IPS-20b (cell line): ENCODE results near the gene PACRGL.

ENCODE experiments used
- H3K27ac ChIP-seq: one replicate; pipeline ENCODE4 v1.5.1; 2013; ENCODE audit warnings: low read length
- H3K27me3 ChIP-seq: 2 replicates; pipeline ENCODE4 v1.6.1; 2013; ENCODE audit warnings: mild to moderate bottlenecking, low read length, inconsistent platforms; ENCODE audit not compliant: insufficient read depth
- H3K36me3 ChIP-seq: 2 replicates; pipeline ENCODE4 v1.6.1; 2013; ENCODE audit warnings: low read depth, mild to moderate bottlenecking, inconsistent platforms, low read length, moderate library complexity; ENCODE audit not compliant: insufficient read depth
- H3K4me1 ChIP-seq: 2 replicates; pipeline ENCODE4 v1.6.1; 2013; ENCODE audit warnings: mild to moderate bottlenecking, control low read depth, inconsistent platforms, low read length, moderate library complexity; ENCODE audit not compliant: insufficient read depth
- H3K4me3 ChIP-seq: 2 replicates; pipeline ENCODE4 v1.5.1; 2013; ENCODE audit warnings: mild to moderate bottlenecking, low read length, inconsistent platforms
- H3K9ac ChIP-seq: 2 replicates; pipeline ENCODE4 v1.6.1; 2013; ENCODE audit warnings: low read depth, mild to moderate bottlenecking, inconsistent platforms, low read length, moderate library complexity
- H3K9me3 ChIP-seq: 2 replicates; pipeline ENCODE4 v1.6.1; 2013; ENCODE audit warnings: mild to moderate bottlenecking, low read depth, low read length, inconsistent platforms; ENCODE audit not compliant: insufficient read depth

Gene PACRGL

DNA sequence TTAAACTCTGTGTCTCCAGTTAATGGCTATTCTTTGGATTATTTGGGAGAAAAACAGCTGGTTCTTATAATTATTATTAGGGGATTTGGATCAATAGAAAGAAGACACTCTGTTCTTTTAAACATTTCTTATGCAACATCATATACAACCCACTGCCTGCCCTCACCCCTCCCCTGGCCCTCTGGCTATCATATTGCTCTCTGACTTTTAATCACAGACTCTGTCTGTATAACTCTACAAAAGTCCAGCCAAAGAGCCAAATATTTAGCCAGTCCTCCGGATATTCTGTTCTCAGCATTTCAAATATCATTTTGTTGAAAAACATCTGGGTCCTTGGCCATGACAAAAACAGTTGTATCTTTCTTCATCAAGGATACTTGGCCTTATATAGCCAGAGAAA lies 19.0 kb upstream of the PACRGL start:
- no peak overlapping the region for H3K27ac ChIP-seq
- no peaks in the 10 kb centered on the region for H3K9me3 ChIP-seq
- H3K4me3 ChIP-seq: no peak overlapping the region
- H3K27me3 ChIP-seq: no peaks in the 10 kb centered on the region
- H3K9ac ChIP-seq: no peak overlapping the region
- H3K36me3 ChIP-seq: no peaks in the 10 kb centered on the region
- no peaks in the 10 kb centered on the region; the same call in 1 of the 2 replicates for H3K4me1 ChIP-seq

GRCh38 chr4:20682853-20683252 lies 17.4 kb upstream of the PACRGL start:
- Histone ChIP-seq H3K27me3 (no peaks in the 10 kb centered on the region), H3K27ac (no peak overlapping the region), H3K9me3 (no peaks in the 10 kb centered on the region), H3K4me1 (no peaks in the 10 kb centered on the region), H3K4me3 (no peak overlapping the region), H3K36me3 (no peaks in the 10 kb centered on the region), H3K9ac (no peak overlapping the region)

DNA sequence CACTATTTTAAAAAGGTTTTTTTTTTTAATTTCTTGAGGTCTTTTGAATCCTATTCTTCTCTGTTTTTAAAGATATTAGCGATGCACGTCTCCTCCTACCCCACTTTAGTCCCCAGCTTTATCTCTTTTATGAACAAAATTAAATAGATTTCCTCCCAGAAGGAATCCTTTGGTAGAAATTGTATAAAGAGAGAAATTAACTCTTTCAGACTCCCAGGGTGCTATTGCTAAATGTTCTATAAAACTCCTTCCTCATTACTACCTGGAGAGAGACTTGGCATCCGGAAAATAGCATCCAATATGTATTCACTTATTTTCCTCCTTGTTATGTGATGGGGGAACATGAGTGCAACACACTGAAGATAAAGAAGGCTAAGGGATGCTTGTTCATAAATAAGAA lies 16.5 kb upstream of the PACRGL start:
- no peak overlapping the region for H3K27ac ChIP-seq
- no peaks in the 10 kb centered on the region for H3K4me1 ChIP-seq
- H3K36me3 ChIP-seq: no peaks in the 10 kb centered on the region
- no peak overlapping the region for H3K9ac ChIP-seq
- H3K9me3 ChIP-seq: no peaks in the 10 kb centered on the region
- no peaks in the 10 kb centered on the region for H3K27me3 ChIP-seq
- no peak overlapping the region for H3K4me3 ChIP-seq

DNA sequence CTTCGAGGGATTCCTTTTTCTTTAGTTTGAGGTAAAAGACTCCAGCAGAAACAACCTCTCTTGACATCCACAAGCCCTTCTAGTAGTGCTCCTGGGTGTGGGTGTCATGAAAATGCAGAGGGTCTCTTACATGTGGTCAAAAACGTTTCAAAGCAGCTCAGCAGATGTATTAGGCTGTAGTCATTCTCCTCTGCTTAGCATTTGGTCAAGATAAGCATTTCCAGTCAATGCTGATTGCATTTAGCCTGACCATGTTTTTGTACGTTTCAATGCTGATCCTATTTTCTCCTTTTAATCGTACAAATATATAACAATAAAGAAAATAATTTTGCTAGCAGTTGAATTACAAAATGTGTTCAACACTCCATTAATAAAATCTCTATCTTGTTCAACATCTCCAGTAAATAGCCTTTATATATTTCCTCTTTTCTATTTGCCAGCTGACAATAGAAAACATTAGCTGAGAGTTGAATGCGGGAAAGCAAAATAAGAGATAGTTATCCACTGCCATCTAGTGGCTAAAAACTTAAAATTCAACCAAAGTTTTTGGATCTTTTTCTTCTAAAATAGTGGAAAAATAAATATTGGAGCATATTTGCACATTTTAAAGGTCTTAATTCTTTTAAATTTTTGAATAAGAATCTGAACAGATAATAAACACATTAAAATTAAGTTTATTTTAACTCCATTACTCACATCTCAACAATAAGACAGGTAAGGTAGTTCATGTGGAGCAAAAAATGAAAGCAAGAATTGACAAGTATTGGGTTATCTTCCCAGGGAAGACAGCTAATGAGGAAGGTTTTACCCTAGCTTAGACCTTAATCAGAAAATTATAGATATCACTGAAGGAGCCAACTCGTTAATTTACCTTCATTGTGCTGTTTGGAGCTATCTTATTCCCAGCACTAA lies 15.2 kb upstream of the PACRGL start:
- Histone ChIP-seq H3K27ac (no peak overlapping the region), H3K9me3 (no peaks in the 10 kb centered on the region)

GRCh38 chr4:20687864-20688263 lies 12.4 kb upstream of the PACRGL start:
- H3K9ac ChIP-seq: no peak overlapping the region
- no peaks in the 10 kb centered on the region for H3K36me3 ChIP-seq
- no peak overlapping the region for H3K4me3 ChIP-seq
- no peaks in the 10 kb centered on the region for H3K4me1 ChIP-seq
- no peaks in the 10 kb centered on the region for H3K27me3 ChIP-seq
- H3K27ac ChIP-seq: no peak overlapping the region
- H3K9me3 ChIP-seq: no peaks in the 10 kb centered on the region

More for the DNA sequence above, 15.2 kb upstream of the PACRGL start:
- H3K27me3 ChIP-seq: no peaks in the 10 kb centered on the region
- H3K36me3 ChIP-seq: no peaks in the 10 kb centered on the region
- no peak overlapping the region for H3K9ac ChIP-seq
- H3K4me1 ChIP-seq: no peaks in the 10 kb centered on the region
- no peak overlapping the region for H3K4me3 ChIP-seq

DNA sequence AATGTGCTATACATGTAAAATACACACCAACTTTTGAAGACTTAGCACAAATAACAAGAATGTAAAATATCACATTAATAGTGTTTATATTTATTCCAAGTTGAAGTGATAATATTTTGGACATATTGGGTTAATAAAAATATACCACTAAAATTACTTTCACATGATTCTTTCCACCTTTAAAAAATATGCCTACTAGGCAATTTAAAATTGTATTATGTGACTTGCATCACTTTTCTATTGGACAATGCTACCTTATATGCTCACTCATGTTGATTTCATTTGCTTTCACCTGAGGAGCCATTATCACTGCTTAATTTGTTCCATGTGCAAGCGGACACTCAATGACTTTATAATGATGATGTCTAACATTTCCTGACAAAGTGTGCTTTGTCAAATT lies 3.4 kb upstream of the PACRGL start:
- no peaks in the 10 kb centered on the region for H3K9me3 ChIP-seq
- H3K4me3 ChIP-seq: no peak overlapping the region
- H3K27me3 ChIP-seq: no peaks in the 10 kb centered on the region
- no peaks in the 10 kb centered on the region for H3K36me3 ChIP-seq
- peaks cover 10% of the 10 kb centered on the region; the same call in 1 of the 2 replicates for H3K4me1 ChIP-seq
- H3K27ac ChIP-seq: no peak overlapping the region
- H3K9ac ChIP-seq: no peak overlapping the region

GRCh38 chr4:20698382-20698781 lies 1.9 kb upstream of the PACRGL start:
- Histone ChIP-seq H3K27me3 (no peaks in the 10 kb centered on the region), H3K36me3 (no peaks in the 10 kb centered on the region), H3K27ac (no peak overlapping the region), H3K4me3 (no peak overlapping the region), H3K9me3 (no peaks in the 10 kb centered on the region), H3K4me1 (peaks cover 10% of the 10 kb centered on the region; the same call in 1 of the 2 replicates), H3K9ac (no peak overlapping the region)

- Histone ChIP-seq H3K36me3 (no peaks in the 10 kb centered on the region; the same call in 1 of the 2 replicates), H3K27ac (no peak overlapping the region), H3K27me3 (no peaks in the 10 kb centered on the region), H3K4me3 (no peak overlapping the region), H3K9me3 (no peaks in the 10 kb centered on the region), H3K9ac (no peak overlapping the region), H3K4me1 (peaks cover 10% of the 10 kb centered on the region; the same call in 1 of the 2 replicates)
These were observed 1.4 kb upstream of the PACRGL start for GRCh38 chr4:20698820-20699219.

DNA sequence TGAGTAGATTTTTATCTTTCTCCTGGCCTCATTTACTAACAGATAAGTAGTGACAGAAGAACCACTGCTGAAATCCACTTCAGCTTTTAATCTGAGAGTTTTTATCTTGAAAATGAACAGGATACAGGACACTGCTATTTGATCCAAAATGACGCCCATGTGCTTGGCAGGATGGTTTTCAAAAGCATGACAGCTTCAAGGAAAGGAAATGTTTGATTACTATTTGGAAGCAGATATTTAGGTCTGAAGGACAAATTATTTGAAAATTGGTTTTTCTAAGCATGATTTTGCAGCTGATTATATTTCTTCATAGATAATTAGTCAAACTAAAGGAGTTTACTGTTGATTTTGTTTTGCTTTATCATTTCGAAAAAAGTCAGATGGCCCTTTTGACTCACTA lies 11.1 kb downstream of the PACRGL start:
- Histone ChIP-seq H3K4me1 (no peaks in the 10 kb centered on the region), H3K4me3 (no peak overlapping the region), H3K27me3 (no peaks in the 10 kb centered on the region), H3K27ac (no peak overlapping the region), H3K9me3 (no peaks in the 10 kb centered on the region), H3K9ac (no peak overlapping the region), H3K36me3 (peaks cover 65% of the 10 kb centered on the region)

GRCh38 chr4:20723019-20723418 lies 22.8 kb downstream of the PACRGL start:
- 0 out of 2 replicates have a peak, but pooled peaks cover 4% of the 10 kb centered on the region for H3K4me1 ChIP-seq
- no peak overlapping the region for H3K27ac ChIP-seq
- H3K9ac ChIP-seq: no peak overlapping the region
- H3K4me3 ChIP-seq: no peak overlapping the region
- no peaks in the 10 kb centered on the region for H3K27me3 ChIP-seq
- H3K36me3 ChIP-seq: peaks cover 58% of the 10 kb centered on the region
- H3K9me3 ChIP-seq: peaks cover 30% of the 10 kb centered on the region

GRCh38 chr4:20723463-20723862 lies 23.2 kb downstream of the PACRGL start:
- H3K9me3 ChIP-seq: peaks cover 30% of the 10 kb centered on the region
- no peak overlapping the region for H3K9ac ChIP-seq
- peaks cover 62% of the 10 kb centered on the region for H3K36me3 ChIP-seq
- 0 out of 2 replicates have a peak, but pooled peaks cover 4% of the 10 kb centered on the region for H3K4me1 ChIP-seq
- no peak overlapping the region for H3K4me3 ChIP-seq
- H3K27me3 ChIP-seq: no peaks in the 10 kb centered on the region
- H3K27ac ChIP-seq: no peak overlapping the region

DNA sequence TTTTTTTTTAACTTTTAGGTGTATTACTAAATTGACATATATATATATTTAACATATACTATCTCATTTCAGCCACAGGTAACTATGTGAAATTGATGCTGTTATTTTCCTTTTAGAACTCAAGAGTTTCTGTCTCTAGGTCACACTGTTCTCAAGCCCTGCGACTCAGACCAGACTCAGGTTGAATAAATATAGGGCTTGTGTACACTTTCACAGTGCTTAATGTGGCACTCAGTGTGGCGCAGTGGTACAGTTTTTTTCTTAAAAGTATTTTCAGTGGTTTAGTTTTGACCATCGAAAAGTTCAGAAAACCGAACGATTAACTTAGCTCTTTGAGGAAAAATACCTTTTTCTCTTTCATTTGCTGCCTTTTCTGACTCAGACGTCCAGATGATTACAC lies 24.7 kb downstream of the PACRGL start:
- Histone ChIP-seq H3K9ac (no peak overlapping the region), H3K4me1 (0 out of 2 replicates have a peak, but pooled peaks cover 4% of the 10 kb centered on the region), H3K9me3 (peaks cover 30% of the 10 kb centered on the region), H3K4me3 (no peak overlapping the region), H3K27ac (no peak overlapping the region), H3K27me3 (no peaks in the 10 kb centered on the region), H3K36me3 (peaks cover 74% of the 10 kb centered on the region)
